Motor neuron (in vitro differentiated cells): Measurements from ENCODE around the gene CBX8. TPM values are rescaled to one million over a fixed set of nuclear protein-coding genes. Genes with fewer than 3 reads are reported as not detected.

ENCODE experiments used
- ATAC-seq, 8 experiments: fragments of 200-7000 bp; cut with Tn5 transposase; replicated peaks in 6 of 8; 2 replicates each; pipeline ENCODE4 v1.8.0; 2021; ENCODE audit warnings: mild to moderate bottlenecking in 8 of 8, moderate library complexity in 8 of 8
- H3K27ac ChIP-seq, 2 donors: fragments of 250-450 bp; sonication (Bioruptor Pico); 2 replicates each; pipeline ENCODE4 v1.9.0; 2021; ENCODE audit warnings: antibody characterized with exemption in 2 of 2, mild to moderate bottlenecking in 2 of 2, moderate library complexity in 1 of 2
- H3K4me1 ChIP-seq, 2 donors: fragments of 250-450 bp; sonication (Bioruptor Pico); replicated peaks in 1 of 2; 2 replicates each; pipeline ENCODE4 v1.6.1; 2021; ENCODE audit warnings: antibody characterized with exemption in 2 of 2, mild to moderate bottlenecking in 2 of 2, moderate library complexity in 1 of 2
- H3K4me3 ChIP-seq, 5 donors: fragments of 250-450 bp; sonication (Bioruptor Pico); 2 replicates each; pipeline ENCODE4 v1.9.0; 2021; ENCODE audit warnings: antibody characterized with exemption in 5 of 5, mild to moderate bottlenecking in 5 of 5, moderate library complexity in 4 of 5
- WGBS, 10 experiments: fragments of 450-650 bp; shearing (Covaris generic); methylation state at CpG; one replicate each; pipeline ENCODE4 v1.0.0; 2022; 5-methylcytosine and 5-hydroxymethylcytosine counted together
- in situ Hi-C, 9 experiments: fragments of 400-800 bp; cut with MboI; loops; one replicate each; pipeline ENCODE4 v1.15.0; 2021; ENCODE audit warnings: low sequenced_read_pairs in 9 of 9, low pct_unique_long_range_greater_than_20kb in 2 of 9; ENCODE audit not compliant: unreplicated experiment in 9 of 9
- total RNA-seq, 8 experiments: library from RNA; unstranded; fragments of 300-600 nt; gene quantifications; 2 replicates each; pipeline versions ENCODE4 v1.2.3 to v1.2.4, GENCODE V29; 2022

The CBX8 gene
- total RNA-seq, 8 experiments from 2014 or later = 4.4 to 16.4 (median 11.9) TPM

DNA sequence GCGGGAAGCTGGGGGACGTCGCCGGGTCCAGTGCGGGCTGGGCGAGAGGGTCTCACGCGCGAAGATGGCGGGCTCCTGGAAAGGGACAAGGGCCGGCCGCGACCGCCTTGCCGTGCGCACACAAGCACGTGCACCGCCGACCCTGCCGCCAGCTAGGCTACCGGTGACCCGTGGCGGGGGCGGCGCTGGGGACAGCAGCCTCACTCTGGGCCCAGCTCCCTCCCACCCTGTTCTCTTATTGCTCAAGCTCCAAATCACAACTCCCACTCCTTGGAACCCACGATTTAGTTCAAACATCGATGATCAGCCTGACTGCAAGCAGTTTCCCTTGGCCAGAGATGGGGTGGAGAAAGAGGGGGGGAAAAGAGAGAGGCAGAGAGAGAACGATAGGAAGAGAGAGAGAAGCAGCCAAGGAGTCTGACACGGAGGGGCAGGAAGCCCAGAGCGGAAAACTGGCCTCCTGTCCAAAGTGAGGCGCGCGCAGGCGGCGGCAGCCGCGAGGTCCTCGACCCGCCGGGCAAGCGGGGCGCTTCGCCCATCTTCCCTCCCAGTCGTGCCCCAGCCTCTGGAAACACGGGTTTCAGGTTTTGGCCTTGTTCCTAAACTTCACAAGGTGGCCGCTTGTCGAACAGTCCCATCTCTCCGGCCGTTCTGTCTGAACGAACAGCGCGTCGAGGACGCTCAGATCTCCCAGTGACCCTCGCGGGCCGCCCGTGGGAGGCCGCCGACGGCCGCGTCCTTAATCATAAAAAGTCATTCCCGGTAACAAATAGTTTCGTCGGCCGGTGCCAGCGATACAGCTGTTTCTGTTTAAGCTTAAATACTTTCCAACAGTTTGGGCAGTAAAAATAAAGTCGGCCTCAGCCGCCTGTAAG is 1.7 kb upstream of the CBX8 start:
- no peak for ATAC-seq
- WGBS, 10 experiments = 0 to 30% (median 20%) methylated on average over 3 to 29 of the region's 70 CpGs; no CpG with 5 or more reads in 3 of the 10 experiments
- Histone ChIP-seq H3K4me3 (peak overlapping the region in 4 of 5 donors; percentile 33 to 75 (median 47)), H3K4me1 (peaks cover 39 to 52% of the 10 kb centered on the region in 2 donors), H3K27ac (peak overlapping the region; percentile 87 to 88)
- in situ Hi-C loops = no loop called here

DNA sequence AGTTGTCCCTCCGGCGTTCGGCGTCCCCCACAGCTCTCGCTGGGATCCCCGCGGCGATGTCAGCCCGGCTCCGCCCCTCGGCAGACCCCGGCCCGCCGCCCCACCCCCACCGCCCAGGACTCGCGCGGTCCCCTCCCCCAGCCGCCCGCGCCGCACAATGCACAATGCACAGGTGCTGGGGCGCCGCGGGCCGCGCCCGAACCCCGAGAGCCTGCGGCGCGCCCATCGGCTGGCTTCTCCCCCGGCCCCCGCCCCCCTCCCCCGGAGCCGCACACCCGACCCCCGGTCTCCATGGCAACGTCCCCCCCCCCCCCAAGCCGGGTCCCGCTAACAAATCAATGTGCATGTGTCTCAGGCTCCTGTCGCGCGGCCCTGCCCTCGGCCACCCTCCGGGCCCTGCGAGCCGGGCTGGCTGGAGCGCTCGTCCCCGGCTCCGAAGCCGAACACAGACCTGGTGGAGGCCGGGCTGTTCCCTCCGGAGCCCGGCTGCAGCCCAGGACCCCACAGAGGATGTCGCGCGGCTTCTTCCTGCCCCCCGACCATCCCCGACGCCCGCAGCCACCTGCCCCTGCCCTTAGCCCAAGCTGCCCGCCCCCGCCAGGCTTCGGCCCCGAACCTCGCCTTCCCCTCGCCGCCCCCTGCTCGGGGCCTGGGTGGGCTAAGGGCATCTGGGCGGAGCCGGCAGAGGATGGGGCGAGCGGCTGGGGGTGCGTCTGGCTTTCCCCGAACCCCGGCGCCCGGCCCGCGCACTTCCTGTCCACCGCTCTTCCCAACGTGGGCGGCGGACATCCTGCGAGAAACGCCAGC is 818 bp upstream of the CBX8 start:
- peaks cover 42 to 60% of the 10 kb centered on the region in 2 donors for H3K4me1 ChIP-seq
- ATAC-seq = peak; percentile 4 to 43 (median 24)
- in situ Hi-C loops = no loop called here
- H3K4me3 ChIP-seq = peak overlapping the region; percentile 29 to 75 (median 45)
- H3K27ac ChIP-seq = peak overlapping the region; percentile 87 to 88
- WGBS, 10 experiments = 0% methylated on average over 1 of the region's 89 CpGs; no CpG with 5 or more reads in 9 of the 10 experiments

DNA sequence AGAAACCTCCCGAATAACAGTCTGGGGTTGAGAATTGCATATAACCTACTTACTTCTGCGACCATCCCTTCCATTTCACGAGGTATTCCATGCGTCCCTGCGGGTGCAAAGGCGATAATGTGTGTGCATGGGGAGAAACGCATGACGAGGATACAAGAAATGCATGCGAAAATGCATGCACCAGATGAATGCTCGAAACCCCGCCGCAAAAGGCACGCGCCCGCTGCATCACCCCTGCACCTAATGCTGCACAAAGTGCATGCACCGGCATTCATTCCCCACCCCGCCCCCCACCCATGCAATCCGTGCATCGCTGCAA is 474 bp downstream of the CBX8 start:
- 0 to 5% (median 0%) methylated on average over 1 to 8 of the region's 19 CpGs; no CpG with 5 or more reads in 3 of the 10 experiments for whole genome bisulfite sequencing, 10 experiments
- no peak for ATAC-seq
- H3K4me1 ChIP-seq = peaks cover 48 to 69% of the 10 kb centered on the region in 2 donors
- H3K4me3 ChIP-seq = peak overlapping the region; percentile 52 to 76 (median 68)
- in situ Hi-C loops = no loop called here
- H3K27ac ChIP-seq = peak overlapping the region; percentile 90 to 93

DNA sequence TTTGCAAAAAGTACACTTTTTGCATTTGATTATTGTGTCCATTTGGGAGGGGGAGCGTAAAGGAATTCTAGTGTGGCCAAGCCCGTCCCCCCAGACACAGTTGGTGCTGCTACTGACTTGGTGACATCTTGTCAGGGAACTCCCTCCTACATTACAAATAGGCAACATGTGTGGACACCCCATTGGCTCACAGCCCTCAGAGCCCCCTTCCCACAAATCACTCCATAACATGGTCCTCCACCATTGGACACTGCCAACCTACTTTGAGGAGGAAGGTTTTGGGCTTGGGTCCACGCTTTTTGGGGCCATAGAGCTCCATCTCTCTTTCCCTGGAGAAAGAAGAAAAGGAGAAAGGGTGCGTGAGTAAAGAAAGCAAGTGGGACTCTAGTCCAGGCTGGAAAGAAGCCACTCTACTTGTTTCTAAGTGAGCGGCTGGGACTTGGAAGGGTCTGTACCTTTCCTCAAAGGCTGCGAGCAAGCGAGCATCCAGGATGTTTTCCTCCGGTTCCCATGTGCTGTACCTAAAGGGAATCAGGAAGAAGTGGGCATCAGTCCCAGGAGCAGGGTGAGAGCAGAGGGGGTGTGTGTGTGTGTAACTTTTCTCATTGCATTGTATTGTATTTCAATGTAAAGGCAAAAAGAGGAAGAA is 958 bp downstream of the CBX8 start:
- Histone ChIP-seq H3K4me1 (peaks cover 53 to 74% of the 10 kb centered on the region in 2 donors), H3K4me3 (peak overlapping the region; percentile 52 to 76 (median 68)), H3K27ac (peak overlapping the region in 1 of 2 donors; percentile 90)
- no peak for ATAC-seq
- WGBS, 10 experiments = 10 to 69% (median 40%) methylated on average over 2 to 7 of the region's 8 CpGs; no CpG with 5 or more reads in 4 of the 10 experiments
- in situ Hi-C loops = no loop called here

DNA sequence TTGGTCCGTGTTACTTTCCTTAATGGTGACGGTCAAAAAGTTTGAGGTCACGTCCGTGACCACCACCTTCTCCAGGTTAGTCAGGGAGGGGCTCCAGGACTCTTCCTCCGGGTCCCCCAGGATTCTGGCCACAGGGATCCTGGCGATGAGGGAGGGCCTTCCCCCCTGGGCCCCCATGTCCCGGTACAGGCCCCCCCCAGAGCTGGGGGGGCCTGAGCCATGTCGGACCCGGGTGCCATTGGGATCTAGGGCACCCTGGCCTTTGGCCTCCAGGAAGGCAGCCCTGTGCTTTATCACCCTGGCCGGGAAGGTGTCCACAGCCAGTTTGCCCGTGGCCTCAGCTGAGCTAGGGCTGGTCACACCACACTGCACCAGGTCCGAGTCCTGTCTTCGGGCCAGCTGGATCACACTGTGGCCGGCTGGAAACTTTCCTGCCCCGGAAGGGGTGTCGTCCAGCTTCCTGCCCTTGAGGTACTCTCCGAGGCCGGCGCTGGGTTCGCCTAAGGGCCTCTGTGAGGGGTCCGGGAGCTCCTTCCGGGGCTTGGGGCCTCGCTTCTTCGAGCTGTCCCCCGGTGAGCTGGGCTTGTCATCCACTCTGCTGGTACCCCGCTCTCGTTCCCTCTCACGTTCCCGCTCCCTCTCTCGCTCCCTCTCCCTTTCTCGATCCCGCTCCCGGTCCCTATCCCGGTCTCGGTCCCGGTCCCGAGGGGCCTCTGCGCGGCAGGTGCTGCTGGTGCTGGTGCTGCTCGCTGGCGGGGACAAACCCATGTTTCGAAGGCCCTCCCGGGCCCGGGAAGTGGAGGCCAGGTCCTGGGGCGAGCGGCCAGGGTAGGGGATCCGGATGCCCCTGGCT is 2.0 kb downstream of the CBX8 start:
- peaks cover 51 to 68% of the 10 kb centered on the region in 2 donors for H3K4me1 ChIP-seq
- in situ Hi-C loops = no loop called here
- peak overlapping the region in 1 of 5 donors; percentile 7 for H3K4me3 ChIP-seq
- H3K27ac ChIP-seq = no peak overlapping the region
- ATAC-seq = no peak
- WGBS, 10 experiments = 70 to 100% (median 83%) methylated on average over 1 to 10 of the region's 47 CpGs; no CpG with 5 or more reads in 6 of the 10 experiments

DNA sequence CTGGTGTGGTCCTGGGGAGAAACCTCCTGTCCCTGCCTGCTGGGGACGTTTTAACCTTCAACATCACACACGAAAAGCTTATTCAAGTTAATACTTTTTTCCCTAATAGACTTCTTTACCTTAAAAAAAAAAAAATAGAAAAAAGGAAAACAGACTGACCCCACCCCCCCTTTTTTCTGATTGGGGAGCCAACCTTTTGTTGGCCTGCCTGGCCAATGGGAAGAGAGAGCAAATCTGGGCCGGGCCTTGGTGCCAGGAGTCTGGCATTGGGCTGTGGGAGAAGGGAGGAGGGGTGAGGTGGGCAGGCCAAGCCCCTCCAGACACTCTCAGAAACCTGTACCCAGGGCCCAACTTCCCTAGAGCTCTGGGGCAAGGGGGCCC is 3.0 kb downstream of the CBX8 start:
- 25 to 53% (median 28%) methylated on average over 1 to 3 of the region's 3 CpGs; no CpG with 5 or more reads in 5 of the 10 experiments for WGBS, 10 experiments
- Histone ChIP-seq H3K4me3 (peak overlapping the region in 4 of 5 donors; percentile 14 to 37 (median 27)), H3K4me1 (peaks cover 56 to 71% of the 10 kb centered on the region in 2 donors)

DNA sequence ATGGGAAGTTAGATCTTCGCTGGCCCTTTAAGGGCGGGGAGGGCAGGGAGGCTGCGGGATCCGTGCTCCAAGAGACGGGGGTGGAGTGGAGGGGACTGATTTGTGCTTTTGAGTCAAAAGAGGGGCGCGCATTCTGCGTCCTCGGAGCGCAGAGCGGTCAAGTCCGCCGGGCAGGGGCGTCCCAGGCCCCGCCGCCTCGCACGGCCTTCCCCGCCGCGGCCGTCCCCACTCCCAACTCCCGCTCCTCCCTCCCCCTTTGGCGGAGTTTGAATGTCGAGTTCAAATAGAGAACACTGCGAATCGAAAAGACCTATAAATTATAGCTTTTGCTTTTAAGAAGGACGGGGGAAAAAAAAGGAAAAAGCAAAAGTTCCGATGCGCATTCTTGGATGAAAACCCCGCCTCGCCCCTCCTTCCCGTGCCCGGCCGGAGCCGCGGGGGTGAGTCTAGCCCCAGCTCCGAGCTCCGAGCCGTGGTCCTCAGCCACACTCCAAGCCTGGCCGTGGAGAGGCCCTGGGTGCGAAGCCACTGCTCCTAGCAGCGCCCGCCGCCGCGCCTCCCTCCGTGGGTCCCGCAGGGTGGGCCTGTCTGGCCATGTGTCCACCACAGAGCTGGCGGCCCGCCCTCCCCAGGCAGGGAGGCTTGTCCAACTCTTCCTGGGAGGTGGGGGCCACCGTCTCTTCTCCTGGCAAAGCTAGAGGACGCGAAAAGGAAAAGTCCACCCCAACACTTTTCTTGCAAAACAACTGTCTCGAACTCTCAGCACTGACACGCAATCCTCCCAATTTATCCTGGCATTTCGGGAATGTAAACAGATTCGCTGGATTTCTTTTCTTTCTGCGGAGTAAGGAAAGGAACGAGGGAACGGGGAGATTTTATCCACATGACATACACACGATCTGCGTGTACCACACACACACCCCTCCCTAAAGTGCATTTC is 3.6 kb downstream of the CBX8 start:
- peak; percentile 1 to 21 (median 8) for ATAC-seq
- peaks cover 51 to 66% of the 10 kb centered on the region in 2 donors for H3K4me1 ChIP-seq
- no peak overlapping the region for H3K27ac ChIP-seq
- in situ Hi-C loops = no loop called here
- 2 to 52% (median 14%) methylated on average over 2 to 15 of the region's 63 CpGs; no CpG with 5 or more reads in 3 of the 10 experiments for WGBS, 10 experiments
- peak overlapping the region; percentile 14 to 37 (median 19) for H3K4me3 ChIP-seq

More for the DNA sequence above, 3.0 kb downstream of the CBX8 start:
- no peak overlapping the region for H3K27ac ChIP-seq
- ATAC-seq = peak in 1 of 8 experiments; percentile 4
- in situ Hi-C loops = no loop called here

DNA sequence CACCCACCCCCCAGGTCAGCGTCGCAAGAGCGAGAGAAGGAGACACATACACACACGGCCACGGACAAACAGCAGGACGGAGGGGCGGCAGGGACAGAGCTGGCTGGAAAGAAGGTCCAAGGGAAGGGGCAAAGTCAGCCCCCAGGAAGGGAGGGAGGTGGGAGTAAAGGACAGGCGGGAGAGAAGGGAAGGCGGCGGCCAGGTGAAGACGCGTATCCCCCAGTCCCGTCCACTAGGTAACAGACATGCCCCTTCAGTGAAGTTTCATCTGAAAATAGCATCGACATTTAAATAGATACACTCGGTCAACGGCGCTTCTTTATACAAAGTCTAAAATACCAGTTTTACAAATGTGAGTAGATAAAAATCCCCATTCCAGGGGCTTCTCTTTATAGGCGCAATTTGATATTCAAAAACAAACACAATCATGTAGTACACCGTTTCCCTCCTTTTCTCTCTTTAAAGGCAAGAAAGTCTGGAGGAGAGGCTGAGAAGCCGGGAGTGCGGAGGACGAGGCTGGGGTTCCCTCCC is 4.5 kb downstream of the CBX8 start:
- H3K4me1 ChIP-seq = peaks cover 46 to 60% of the 10 kb centered on the region in 2 donors
- no peak for ATAC-seq
- in situ Hi-C loops = no loop called here
- H3K4me3 ChIP-seq = peak overlapping the region in 3 of 5 donors; percentile 19 to 37 (median 35)
- WGBS, 10 experiments = 6 to 41% (median 13%) methylated on average over 3 to 11 of the region's 22 CpGs; no CpG with 5 or more reads in 5 of the 10 experiments
- H3K27ac ChIP-seq = no peak overlapping the region

DNA sequence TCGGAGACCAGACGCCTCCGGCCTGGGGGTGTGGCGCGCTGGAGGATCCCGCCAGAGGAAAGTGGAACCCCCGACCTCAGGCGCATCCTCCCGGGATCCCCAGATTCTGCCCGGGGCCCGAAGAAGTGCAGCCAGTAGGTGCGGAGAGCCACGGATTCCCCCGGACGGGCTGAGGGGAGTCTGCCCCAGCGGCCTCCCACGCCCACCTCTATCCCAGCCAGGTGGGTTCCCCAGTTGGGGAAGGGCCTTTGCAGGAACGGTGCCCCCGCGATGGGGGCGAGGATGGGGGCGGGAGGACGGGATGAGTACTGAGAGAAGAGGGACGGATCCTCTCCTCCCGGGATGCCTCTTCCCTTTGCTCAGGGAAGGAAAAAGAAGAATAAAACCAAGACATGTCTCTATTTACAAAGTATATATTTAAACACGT is 5.1 kb downstream of the CBX8 start:
- Histone ChIP-seq H3K4me3 (peak overlapping the region in 4 of 5 donors; percentile 5 to 37 (median 20)), H3K4me1 (peaks cover 46 to 60% of the 10 kb centered on the region in 2 donors), H3K27ac (no peak overlapping the region)
- no peak for ATAC-seq
- in situ Hi-C loops = no loop called here
- 0% methylated on average over 3 of the region's 26 CpGs; no CpG with 5 or more reads in 9 of the 10 experiments for WGBS, 10 experiments

DNA sequence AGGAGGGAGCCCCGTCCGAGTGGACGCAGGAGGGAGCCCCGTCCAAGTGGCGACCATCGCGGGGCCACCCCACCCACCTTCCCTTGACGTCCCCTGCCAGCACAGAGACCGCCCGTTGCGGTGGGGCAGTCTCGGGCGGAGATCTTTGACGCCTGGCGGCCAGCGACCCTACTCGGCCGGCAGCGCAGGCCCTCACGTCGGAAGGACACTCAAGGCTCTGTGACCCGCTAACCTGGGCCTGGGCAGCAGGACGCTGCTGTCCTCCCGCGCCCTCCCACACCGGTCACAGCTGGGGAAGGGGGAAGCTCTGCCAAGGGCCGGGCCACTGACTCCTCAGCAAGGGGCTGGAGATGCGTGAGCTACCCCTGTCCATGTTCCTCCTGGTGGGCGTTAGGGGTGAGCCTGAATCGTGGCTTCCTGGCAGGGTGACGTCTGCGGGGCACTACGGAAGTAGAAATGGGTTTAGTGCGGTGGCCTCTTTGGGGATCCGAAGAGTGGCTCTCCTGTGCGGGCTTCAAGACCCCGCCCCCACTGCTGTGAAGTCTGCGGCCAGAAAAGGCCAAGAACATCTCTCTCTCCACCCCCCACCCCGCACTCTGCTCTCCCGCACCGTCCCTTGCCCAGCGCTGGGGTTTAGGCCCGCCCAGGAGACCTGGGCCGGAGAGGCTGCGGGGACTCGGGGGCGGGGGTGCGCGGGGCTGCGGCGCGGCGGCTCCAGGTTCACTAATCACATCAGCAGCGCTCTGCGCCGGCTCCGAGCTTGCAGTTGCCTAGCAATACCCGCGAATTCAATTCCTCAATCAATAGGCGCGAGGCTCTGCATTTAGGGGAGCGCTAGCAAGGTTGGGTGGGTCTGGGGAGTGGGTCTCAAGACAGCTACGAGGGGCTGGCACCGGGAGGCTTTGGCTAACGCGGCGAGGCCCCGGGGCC is 5.8 kb downstream of the CBX8 start:
- in situ Hi-C loops = no loop called here
- H3K4me3 ChIP-seq = peak overlapping the region in 4 of 5 donors; percentile 5 to 37 (median 20)
- no peak overlapping the region for H3K27ac ChIP-seq
- peak in 5 of 8 experiments; percentile 35 to 54 (median 40) for ATAC-seq
- H3K4me1 ChIP-seq = peaks cover 46 to 59% of the 10 kb centered on the region in 2 donors
- whole genome bisulfite sequencing, 10 experiments = 0 to 30% (median 10%) methylated on average over 2 of the region's 68 CpGs; no CpG with 5 or more reads in 7 of the 10 experiments
